Measurements from ENCODE around the gene CYTH1.
"Not testable (repeated sequence)": the region's sequence is repeated elsewhere in the genome, so short reads cannot be mapped to it uniquely, and the experiment has no call there.

Gene CYTH1

GRCh38 chr17:78759203-78759968 is 22.7 kb downstream of the CYTH1 start:
- no peak for FAIRE-seq

- no peak for FAIRE-seq
Measured at GRCh38 chr17:78753316-78754250, 28.5 kb downstream of the CYTH1 start.

- no peak for FAIRE-seq
Measured at GRCh38 chr17:78751447-78752161, 30.5 kb downstream of the CYTH1 start.

- FAIRE-seq, result not testable (repeated sequence)
Measured at GRCh38 chr17:78751000-78751399, 31.1 kb downstream of the CYTH1 start.

GRCh38 chr17:78748730-78749317 is 33.2 kb downstream of the CYTH1 start:
- no peak for FAIRE-seq

GRCh38 chr17:78748048-78748729 is 33.9 kb downstream of the CYTH1 start:
- no peak for FAIRE-seq

- FAIRE-seq, result no peak
Measured at GRCh38 chr17:78747488-78747887, 34.6 kb downstream of the CYTH1 start.

- FAIRE-seq, result no peak
Measured at GRCh38 chr17:78746949-78747269, 35.2 kb downstream of the CYTH1 start.

- no peak for FAIRE-seq
Measured at GRCh38 chr17:78746263-78746948, 35.7 kb downstream of the CYTH1 start.

- no peak for FAIRE-seq
Measured at GRCh38 chr17:78745407-78746088, 36.5 kb downstream of the CYTH1 start.

GRCh38 chr17:78742901-78743300 is 39.2 kb downstream of the CYTH1 start:
- FAIRE-seq, result no peak

GRCh38 chr17:78741644-78742284 is 40.3 kb downstream of the CYTH1 start:
- FAIRE-seq, result no peak

GRCh38 chr17:78739331-78739931 is 42.6 kb downstream of the CYTH1 start:
- no peak for FAIRE-seq

GRCh38 chr17:78738698-78739097 is 43.4 kb downstream of the CYTH1 start:
- FAIRE-seq, result no peak

- FAIRE-seq, result no peak
Measured at GRCh38 chr17:78738278-78738677, 43.8 kb downstream of the CYTH1 start.

GRCh38 chr17:78737332-78737731 is 44.7 kb downstream of the CYTH1 start:
- no peak for FAIRE-seq

GRCh38 chr17:78736526-78737079 is 45.5 kb downstream of the CYTH1 start:
- FAIRE-seq, result no peak

GRCh38 chr17:78735832-78736525 is 46.1 kb downstream of the CYTH1 start:
- FAIRE-seq, result no peak

Measured in islet of Langerhans (tissue), 1 donor.